ENCODE data around the gene CUEDC1.

DNA sequence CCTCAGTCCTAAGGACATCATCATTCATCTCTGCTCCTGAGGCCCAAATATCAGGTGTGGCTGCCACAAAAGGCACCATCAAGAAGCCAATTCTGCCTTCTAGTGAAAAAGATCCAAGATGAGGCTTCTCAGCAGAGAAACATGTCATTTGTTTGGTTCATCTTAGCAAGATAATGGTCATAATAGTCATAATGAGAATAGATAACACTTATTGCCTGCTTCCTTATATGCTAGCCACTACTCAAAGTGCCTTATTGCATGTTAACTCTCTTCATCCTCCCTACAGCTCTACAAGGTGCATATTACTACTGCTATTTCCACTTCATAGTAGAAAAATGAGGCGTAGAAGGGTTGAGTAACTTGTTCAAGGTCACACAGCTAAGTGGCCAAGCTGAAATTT is 60.4 kb downstream of the CUEDC1 start:
- TF ChIP-seq EZH2 (IDR thresholded peaks at IDR 0.05) (no peak), POLR2AphosphoS5 (IDR thresholded peaks at IDR 0.05; ENCODE audit: borderline replicate concordance, low read depth, low read length) (no peak)
